Esophagus muscularis mucosa (tissue), 3 donors: ENCODE results near the gene NEO1.

Experiments
- POLR2A ChIP-seq: fragments of 450-650 bp; IDR thresholded peaks from one replicate; pipeline ENCODE4 v1.6.1; 2017; ENCODE audit warnings: antibody characterized with exemption, moderate library complexity, mild to moderate bottlenecking, low read depth
- POLR2AphosphoS5 ChIP-seq, 2 donors: sonication (generic); formaldehyde crosslinking; IDR thresholded peaks; one replicate each; pipeline ENCODE4 v1.6.1; 2017; ENCODE audit warnings: antibody characterized with exemption in 2 of 2
- TF ChIP-seq, protein P1 (sequence below), 3 experiments: fragments of 200-600 bp in 2 of 3; fragments of 450-650 bp in 1 of 3; sonication (generic) in 2 of 3; IDR thresholded peaks; one replicate each; pipeline ENCODE4 v1.5.1; 2017 to 2019; ENCODE audit warnings: antibody characterized with exemption in 3 of 3, mild to moderate bottlenecking in 2 of 3, moderate library complexity in 1 of 3

DNA sequence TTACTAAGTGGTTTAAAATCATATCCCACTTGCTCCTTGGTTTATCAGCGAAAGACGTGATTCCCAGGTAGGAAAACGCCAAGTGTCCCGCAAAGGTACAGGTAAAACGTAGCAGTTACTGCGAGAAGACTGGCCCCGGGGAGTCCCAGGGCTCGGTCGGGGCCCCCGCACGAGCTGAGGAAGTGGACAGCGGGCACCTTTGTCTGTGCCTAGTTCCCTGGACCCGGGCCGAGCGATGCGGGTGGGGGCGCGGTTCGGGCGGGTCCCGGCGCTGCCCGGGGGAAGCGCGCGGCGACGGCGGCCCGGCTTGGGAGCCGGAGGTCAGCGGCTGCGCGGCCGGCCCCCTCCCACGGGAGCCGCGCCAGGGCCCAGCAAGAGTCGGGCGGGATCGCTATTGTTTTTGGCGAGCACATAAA, 864 bp upstream of the NEO1 start:
- TF ChIP-seq POLR2AphosphoS5 (IDR thresholded peaks at IDR 0.05) (no peak), POLR2A (no peak)
- TF ChIP-seq, protein P1, sequence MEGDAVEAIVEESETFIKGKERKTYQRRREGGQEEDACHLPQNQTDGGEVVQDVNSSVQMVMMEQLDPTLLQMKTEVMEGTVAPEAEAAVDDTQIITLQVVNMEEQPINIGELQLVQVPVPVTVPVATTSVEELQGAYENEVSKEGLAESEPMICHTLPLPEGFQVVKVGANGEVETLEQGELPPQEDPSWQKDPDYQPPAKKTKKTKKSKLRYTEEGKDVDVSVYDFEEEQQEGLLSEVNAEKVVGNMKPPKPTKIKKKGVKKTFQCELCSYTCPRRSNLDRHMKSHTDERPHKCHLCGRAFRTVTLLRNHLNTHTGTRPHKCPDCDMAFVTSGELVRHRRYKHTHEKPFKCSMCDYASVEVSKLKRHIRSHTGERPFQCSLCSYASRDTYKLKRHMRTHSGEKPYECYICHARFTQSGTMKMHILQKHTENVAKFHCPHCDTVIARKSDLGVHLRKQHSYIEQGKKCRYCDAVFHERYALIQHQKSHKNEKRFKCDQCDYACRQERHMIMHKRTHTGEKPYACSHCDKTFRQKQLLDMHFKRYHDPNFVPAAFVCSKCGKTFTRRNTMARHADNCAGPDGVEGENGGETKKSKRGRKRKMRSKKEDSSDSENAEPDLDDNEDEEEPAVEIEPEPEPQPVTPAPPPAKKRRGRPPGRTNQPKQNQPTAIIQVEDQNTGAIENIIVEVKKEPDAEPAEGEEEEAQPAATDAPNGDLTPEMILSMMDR (IDR thresholded peaks at IDR 0.05) = no peak
